Measurements from ENCODE around the gene HNRNPA3.

- TF ChIP-seq CTCF (IDR thresholded peaks at IDR 0.05; ENCODE audit: poor library complexity, severe bottlenecking) (no peak), EZH2 (IDR thresholded peaks at IDR 0.05; ENCODE audit: borderline replicate concordance, insufficient read depth, low read length, poor library complexity, severe bottlenecking) (no peak), POLR2AphosphoS5 (IDR thresholded peaks at IDR 0.05) (no peak)
Measured at GRCh38 chr2:177271981-177272666, 59.5 kb downstream of the HNRNPA3 start.
